Calu3 (cell line): Measurements from ENCODE around the gene AFAP1L2. TPM values are rescaled to one million over a fixed set of nuclear protein-coding genes. Genes with fewer than 3 reads are reported as not detected.

ENCODE experiments used
- BruUV-seq: library from RNA; stranded (reverse); fragments of 400-500 nt; replicated peaks from 2 replicates; lab custom pipeline; 2021; lab: Mats Ljungman, UMichigan
- CTCF ChIA-PET: fragments of 300-600 bp; sonication (Branson Sonifier 250); formaldehyde crosslinking; loops from one replicate; lab custom pipeline; 2022; ENCODE audit warnings: antibody characterized with exemption; lab: Charles Lee
- DNase-seq: peaks from one replicate; pipeline ENCODE4 v3.0.0; 2022
- H3K27ac Mint-ChIP-seq: one replicate; pipeline ENCODE4 v1.8.0; 2022; ENCODE audit warnings: mixed read lengths; ENCODE audit not compliant: unreplicated experiment
- H3K27me3 Mint-ChIP-seq: one replicate; pipeline ENCODE4 v1.8.0; 2022; ENCODE audit warnings: mixed read lengths; ENCODE audit not compliant: unreplicated experiment
- H3K36me3 Mint-ChIP-seq: one replicate; pipeline ENCODE4 v1.8.0; 2022; ENCODE audit warnings: mild to moderate bottlenecking, moderate library complexity, mixed read lengths; ENCODE audit not compliant: insufficient read depth, unreplicated experiment
- H3K4me1 Mint-ChIP-seq: one replicate; pipeline ENCODE4 v1.8.0; 2022; ENCODE audit warnings: mild to moderate bottlenecking, low read depth, mixed read lengths; ENCODE audit not compliant: unreplicated experiment
- H3K4me3 Mint-ChIP-seq: one replicate; pipeline ENCODE4 v1.8.0; 2022; ENCODE audit warnings: mild to moderate bottlenecking, low read depth, moderate library complexity, mixed read lengths; ENCODE audit not compliant: unreplicated experiment
- H3K9me3 Mint-ChIP-seq: one replicate; pipeline ENCODE4 v1.8.0; 2022; ENCODE audit warnings: low read depth, mixed read lengths; ENCODE audit not compliant: unreplicated experiment
- intact Hi-C: fragments of 100-400 bp; cut with micrococcal nuclease; formaldehyde crosslinking; loops from one replicate; pipeline ENCODE4 v1.10.0; 2022; ENCODE audit not compliant: unreplicated experiment
- total RNA-seq: library from RNA; stranded (reverse); gene quantifications from 2 replicates; pipeline ENCODE4 v1.2.3, GENCODE V29; 2022
- TF ChIP-seq, protein P1 (sequence below): fragments of 200-600 bp; IDR thresholded peaks from one replicate; pipeline ENCODE4 v1.8.0; 2022; ENCODE audit warnings: antibody characterized with exemption; ENCODE audit not compliant: unreplicated experiment

Gene AFAP1L2
- total RNA-seq, 1 experiment from 2014 or later = 0.76 TPM

- CTCF ChIA-PET = no interaction called here
- TF ChIP-seq, protein P1, sequence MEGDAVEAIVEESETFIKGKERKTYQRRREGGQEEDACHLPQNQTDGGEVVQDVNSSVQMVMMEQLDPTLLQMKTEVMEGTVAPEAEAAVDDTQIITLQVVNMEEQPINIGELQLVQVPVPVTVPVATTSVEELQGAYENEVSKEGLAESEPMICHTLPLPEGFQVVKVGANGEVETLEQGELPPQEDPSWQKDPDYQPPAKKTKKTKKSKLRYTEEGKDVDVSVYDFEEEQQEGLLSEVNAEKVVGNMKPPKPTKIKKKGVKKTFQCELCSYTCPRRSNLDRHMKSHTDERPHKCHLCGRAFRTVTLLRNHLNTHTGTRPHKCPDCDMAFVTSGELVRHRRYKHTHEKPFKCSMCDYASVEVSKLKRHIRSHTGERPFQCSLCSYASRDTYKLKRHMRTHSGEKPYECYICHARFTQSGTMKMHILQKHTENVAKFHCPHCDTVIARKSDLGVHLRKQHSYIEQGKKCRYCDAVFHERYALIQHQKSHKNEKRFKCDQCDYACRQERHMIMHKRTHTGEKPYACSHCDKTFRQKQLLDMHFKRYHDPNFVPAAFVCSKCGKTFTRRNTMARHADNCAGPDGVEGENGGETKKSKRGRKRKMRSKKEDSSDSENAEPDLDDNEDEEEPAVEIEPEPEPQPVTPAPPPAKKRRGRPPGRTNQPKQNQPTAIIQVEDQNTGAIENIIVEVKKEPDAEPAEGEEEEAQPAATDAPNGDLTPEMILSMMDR = no peak
- no peak overlapping the region for H3K4me3 Mint-ChIP-seq
- no peaks in the 10 kb centered on the region for H3K27me3 Mint-ChIP-seq
- BruUV-seq = no TSS peak
- H3K36me3 Mint-ChIP-seq = no peaks in the 10 kb centered on the region
- DNase-seq = no peak
- H3K27ac Mint-ChIP-seq = no peak overlapping the region
- H3K9me3 Mint-ChIP-seq = no peaks in the 10 kb centered on the region
- H3K4me1 Mint-ChIP-seq = no peaks in the 10 kb centered on the region
- intact Hi-C loops = no loop called here
Observed at GRCh38 chr10:114279289-114279688, 125.0 kb downstream of the AFAP1L2 start.

DNA sequence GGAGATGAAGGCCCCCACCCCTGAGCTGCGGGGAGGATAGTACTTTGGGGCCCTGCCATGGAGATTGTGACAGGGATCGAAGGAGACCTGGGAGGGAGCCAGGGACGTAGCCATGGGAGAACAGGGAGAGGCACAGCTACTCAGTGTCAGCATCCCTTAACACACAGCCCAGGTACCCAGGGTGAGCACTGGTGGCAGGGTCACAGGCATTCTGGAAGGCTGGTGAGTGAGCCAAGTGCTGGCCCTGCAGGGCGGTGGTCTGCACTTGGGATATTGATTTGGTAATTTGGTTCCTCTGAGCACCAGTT lies 125.5 kb downstream of the AFAP1L2 start:
- no peaks in the 10 kb centered on the region for H3K36me3 Mint-ChIP-seq
- H3K4me3 Mint-ChIP-seq = no peak overlapping the region
- no peaks in the 10 kb centered on the region for H3K9me3 Mint-ChIP-seq
- no peaks in the 10 kb centered on the region for H3K27me3 Mint-ChIP-seq
- TF ChIP-seq, protein P1 = no peak
- no peaks in the 10 kb centered on the region for H3K4me1 Mint-ChIP-seq
- H3K27ac Mint-ChIP-seq = no peak overlapping the region
- BruUV-seq = no TSS peak
- intact Hi-C loops = no loop called here
- CTCF ChIA-PET = no interaction called here
- DNase-seq = no peak

- H3K27me3 Mint-ChIP-seq = no peaks in the 10 kb centered on the region
- no peak for DNase-seq
- TF ChIP-seq, protein P1 = no peak
- no TSS peak for BruUV-seq
- H3K4me1 Mint-ChIP-seq = no peaks in the 10 kb centered on the region
- H3K27ac Mint-ChIP-seq = no peak overlapping the region
- CTCF ChIA-PET = no interaction called here
- no peaks in the 10 kb centered on the region for H3K9me3 Mint-ChIP-seq
- H3K36me3 Mint-ChIP-seq = no peaks in the 10 kb centered on the region
- intact Hi-C loops = no loop called here
- H3K4me3 Mint-ChIP-seq = no peak overlapping the region
Observed at GRCh38 chr10:114278140-114278883, 126.0 kb downstream of the AFAP1L2 start.

DNA sequence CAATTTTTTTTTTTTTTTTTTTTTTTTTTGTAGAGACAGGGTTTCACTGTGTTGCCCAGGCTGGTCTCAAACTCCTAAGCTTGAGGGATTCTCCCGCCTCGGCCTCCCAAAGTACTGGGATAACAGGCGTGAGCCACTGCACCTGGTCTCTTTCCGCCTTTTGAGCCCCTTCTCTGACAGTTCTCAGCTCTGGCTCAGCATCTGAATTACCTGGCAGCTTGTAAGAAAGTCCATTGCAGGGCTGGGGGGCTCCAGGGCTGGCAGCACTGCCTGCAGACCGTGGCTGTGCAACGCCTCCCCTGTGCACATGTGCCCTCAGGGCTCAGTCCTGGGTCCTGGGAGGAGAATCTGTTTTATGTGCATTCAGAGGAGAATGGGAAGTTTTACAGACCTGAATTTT lies 127.6 kb downstream of the AFAP1L2 start:
- no peaks in the 10 kb centered on the region for H3K36me3 Mint-ChIP-seq
- TF ChIP-seq, protein P1 = no peak
- peaks cover 1% of the 10 kb centered on the region for H3K4me1 Mint-ChIP-seq
- no peak for DNase-seq
- CTCF ChIA-PET = interaction anchor here (0.6 kb wide), 1 partner anchor 247 kb away, joined by 3 read pairs; no protein-coding TSS in a partner anchor
- no peak overlapping the region for H3K4me3 Mint-ChIP-seq
- H3K9me3 Mint-ChIP-seq = no peaks in the 10 kb centered on the region
- intact Hi-C loops = no loop called here
- H3K27ac Mint-ChIP-seq = no peak overlapping the region
- no TSS peak for BruUV-seq
- H3K27me3 Mint-ChIP-seq = no peaks in the 10 kb centered on the region
